Colonic mucosa (tissue), 4 donors: ENCODE results near the gene HOXB7. TPM values are rescaled to one million over a fixed set of nuclear protein-coding genes. Genes with fewer than 3 reads are reported as not detected.

Experiments
- DNase-seq: peaks from one replicate; pipeline ENCODE4 v3.0.0-alpha.2; 2020
- H3K27ac ChIP-seq: fragments of 200-600 bp; one replicate; pipeline ENCODE4 v1.8.0; 2021
- H3K27me3 ChIP-seq: fragments of 200-600 bp; one replicate; pipeline ENCODE4 v1.8.0; 2021
- H3K36me3 ChIP-seq: fragments of 200-600 bp; one replicate; pipeline ENCODE4 v1.8.0; 2021
- H3K4me1 ChIP-seq: fragments of 200-600 bp; one replicate; pipeline ENCODE4 v1.8.0; 2021; ENCODE audit warnings: mild to moderate bottlenecking
- H3K4me3 ChIP-seq: fragments of 200-600 bp; one replicate; pipeline ENCODE4 v1.8.0; 2021
- H3K9ac ChIP-seq, 2 donors: one replicate each; pipeline ENCODE4 v1.7.0; 2013; ENCODE audit warnings: control low read depth in 2 of 2, low read depth in 2 of 2, low read length in 2 of 2
- H3K9me3 ChIP-seq: fragments of 200-600 bp; one replicate; pipeline ENCODE4 v1.8.0; 2021
- intact Hi-C: fragments of 100-400 bp; cut with DNase I; formaldehyde crosslinking; loops from one replicate; pipeline ENCODE4 v1.14.1; 2022
- microRNA-seq: library from miRNA; unstranded; fragments of <30 nt; microRNA quantifications from one replicate; pipeline ENCODE4, GENCODE V29; 2019
- total RNA-seq, 2 donors: library from RNA; stranded (reverse); fragmentation: NEBNext Ultra II Directional in 1 of 2; extraction: Animal tissue kit (Norgen Biotek cat#: 25700) in 1 of 2; gene quantifications; one replicate each; pipeline ENCODE4 v1.2.1, GENCODE V29; 2021
- TF ChIP-seq, protein P1 (sequence below): fragments of 200-600 bp; IDR thresholded peaks from one replicate; pipeline ENCODE4 v1.8.0; 2022; ENCODE audit warnings: antibody characterized with exemption, mild to moderate bottlenecking
- donor health status: healthy.
- donor health status: DM: no; HTN: no; CAD: no.
- donor health status: DM: no; HTN: no; CAD: no.

Gene HOXB7
- total RNA-seq, 2 donors from 2014 or later, result 25.9 to 31.4 TPM

DNA sequence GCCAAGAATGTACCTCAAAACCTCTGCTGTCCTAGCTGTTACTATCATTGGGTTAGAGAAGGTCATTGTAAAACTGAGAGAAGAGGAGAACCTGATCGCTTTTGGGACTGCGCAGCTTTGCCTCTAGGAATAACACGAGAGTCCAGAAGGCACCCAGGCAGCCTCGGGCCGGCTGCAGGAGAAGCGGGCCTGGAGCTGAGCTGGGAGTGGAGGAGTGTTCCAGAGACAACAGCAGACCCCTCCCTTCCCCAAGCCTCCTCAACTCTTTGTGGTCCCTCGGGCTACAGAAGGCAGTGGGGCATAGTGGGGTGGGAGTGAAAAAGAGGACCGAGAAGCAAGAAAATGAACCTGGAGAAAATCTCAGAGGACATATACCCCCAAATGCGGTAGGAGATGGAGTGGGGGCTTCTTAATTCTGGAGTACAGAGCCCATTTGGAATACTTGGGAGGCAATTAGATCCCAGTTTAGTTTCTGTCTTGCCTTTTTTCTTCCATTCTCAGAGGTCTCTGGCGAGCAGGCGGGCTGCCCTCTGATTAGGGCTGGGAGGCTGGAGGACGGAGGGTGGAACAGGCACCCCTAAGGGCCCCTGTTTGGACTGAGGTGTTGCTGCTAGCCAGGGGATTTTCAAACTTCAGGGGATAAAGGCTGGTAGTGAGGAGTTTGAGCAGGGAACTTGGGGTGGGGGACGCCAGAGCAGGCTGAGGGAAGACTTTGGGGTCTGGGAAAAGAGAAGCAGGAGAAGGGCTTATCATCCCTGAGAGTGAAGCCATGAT is 52.6 kb downstream of the HOXB7 start:
- TF ChIP-seq, protein P1, sequence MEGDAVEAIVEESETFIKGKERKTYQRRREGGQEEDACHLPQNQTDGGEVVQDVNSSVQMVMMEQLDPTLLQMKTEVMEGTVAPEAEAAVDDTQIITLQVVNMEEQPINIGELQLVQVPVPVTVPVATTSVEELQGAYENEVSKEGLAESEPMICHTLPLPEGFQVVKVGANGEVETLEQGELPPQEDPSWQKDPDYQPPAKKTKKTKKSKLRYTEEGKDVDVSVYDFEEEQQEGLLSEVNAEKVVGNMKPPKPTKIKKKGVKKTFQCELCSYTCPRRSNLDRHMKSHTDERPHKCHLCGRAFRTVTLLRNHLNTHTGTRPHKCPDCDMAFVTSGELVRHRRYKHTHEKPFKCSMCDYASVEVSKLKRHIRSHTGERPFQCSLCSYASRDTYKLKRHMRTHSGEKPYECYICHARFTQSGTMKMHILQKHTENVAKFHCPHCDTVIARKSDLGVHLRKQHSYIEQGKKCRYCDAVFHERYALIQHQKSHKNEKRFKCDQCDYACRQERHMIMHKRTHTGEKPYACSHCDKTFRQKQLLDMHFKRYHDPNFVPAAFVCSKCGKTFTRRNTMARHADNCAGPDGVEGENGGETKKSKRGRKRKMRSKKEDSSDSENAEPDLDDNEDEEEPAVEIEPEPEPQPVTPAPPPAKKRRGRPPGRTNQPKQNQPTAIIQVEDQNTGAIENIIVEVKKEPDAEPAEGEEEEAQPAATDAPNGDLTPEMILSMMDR, result no peak
- H3K4me1 ChIP-seq, result peaks cover 12% of the 10 kb centered on the region
- no peaks in the 10 kb centered on the region for H3K36me3 ChIP-seq
- peak overlapping the region; percentile 70 for H3K27ac ChIP-seq
- no peaks in the 10 kb centered on the region for H3K9me3 ChIP-seq
- intact Hi-C loops, result no loop called here
- H3K27me3 ChIP-seq, result no peaks in the 10 kb centered on the region
- H3K4me3 ChIP-seq, result no peak overlapping the region
- DNase-seq, result no peak
- no peak overlapping the region for H3K9ac ChIP-seq

Small RNA genes lying within 50 kb of the gene (microRNA-seq; reads per million reads assigned to microRNA genes)
- gene MIR196A1, result 30.3 reads per million, percentile 35 among the genes with 10 or more reads in this experiment

Other genes with a start within 250 kb of the HOXB7 start
- 1 to 10 TPM; 1.2 to 2.1 TPM for gene SKAP1, start 180.8 kb downstream of the HOXB7 start, total RNA-seq
- not detected for gene HOXB1, start 80.0 kb downstream of the HOXB7 start, total RNA-seq
- gene HOXB2, start 65.9 kb downstream of the HOXB7 start, total RNA-seq, result 1 to 10 TPM; 2.6 to 6.4 TPM
- gene HOXB4, start 32.7 kb downstream of the HOXB7 start, total RNA-seq, result 1 to 10 TPM; 2.5 to 4.7 TPM
- 10 to 100 TPM; 17.4 to 31.8 TPM for gene HOXB3, start 20.8 kb downstream of the HOXB7 start, total RNA-seq
- 10 to 100 TPM; 11.0 to 22.7 TPM for gene HOXB5, start 17.2 kb downstream of the HOXB7 start, total RNA-seq
- gene HOXB6, start 6.0 kb downstream of the HOXB7 start, total RNA-seq, result 10 to 100 TPM; 30.0 to 71.0 TPM
- 1 to 10 TPM; 4.2 to 7.4 TPM for gene HOXB8, start 4.3 kb upstream of the HOXB7 start, total RNA-seq
- gene HOXB9, start 15.3 kb upstream of the HOXB7 start, total RNA-seq, result 10 to 100 TPM; 37.1 to 73.9 TPM
- gene PRAC1, start 111.5 kb upstream of the HOXB7 start, total RNA-seq, result 100 to 1,000 TPM; 237 to 328 TPM
- 10 to 100 TPM; 12.9 to 19.4 TPM for gene PRAC2, start 112.2 kb upstream of the HOXB7 start, total RNA-seq
- gene HOXB13, start 117.7 kb upstream of the HOXB7 start, total RNA-seq, result 100 to 1,000 TPM in 1 of 2 donors, 10 to 100 TPM in 1; 82.9 to 122 TPM
- 10 to 100 TPM in 1 of 2 donors, 1 to 10 TPM in 1; 8.2 to 18.7 TPM for gene TTLL6, start 206.2 kb upstream of the HOXB7 start, total RNA-seq
- 100 to 1,000 TPM; 187 to 232 TPM for gene CALCOCO2, start 220.0 kb upstream of the HOXB7 start, total RNA-seq